HuH-7 (cell line): Measurements from ENCODE around the gene CNN1.

Source experiments
- DNase-seq: peaks from one replicate; pipeline ENCODE4 v3.0.0; 2011; ENCODE audit warnings: low spot score

Gene CNN1

DNA sequence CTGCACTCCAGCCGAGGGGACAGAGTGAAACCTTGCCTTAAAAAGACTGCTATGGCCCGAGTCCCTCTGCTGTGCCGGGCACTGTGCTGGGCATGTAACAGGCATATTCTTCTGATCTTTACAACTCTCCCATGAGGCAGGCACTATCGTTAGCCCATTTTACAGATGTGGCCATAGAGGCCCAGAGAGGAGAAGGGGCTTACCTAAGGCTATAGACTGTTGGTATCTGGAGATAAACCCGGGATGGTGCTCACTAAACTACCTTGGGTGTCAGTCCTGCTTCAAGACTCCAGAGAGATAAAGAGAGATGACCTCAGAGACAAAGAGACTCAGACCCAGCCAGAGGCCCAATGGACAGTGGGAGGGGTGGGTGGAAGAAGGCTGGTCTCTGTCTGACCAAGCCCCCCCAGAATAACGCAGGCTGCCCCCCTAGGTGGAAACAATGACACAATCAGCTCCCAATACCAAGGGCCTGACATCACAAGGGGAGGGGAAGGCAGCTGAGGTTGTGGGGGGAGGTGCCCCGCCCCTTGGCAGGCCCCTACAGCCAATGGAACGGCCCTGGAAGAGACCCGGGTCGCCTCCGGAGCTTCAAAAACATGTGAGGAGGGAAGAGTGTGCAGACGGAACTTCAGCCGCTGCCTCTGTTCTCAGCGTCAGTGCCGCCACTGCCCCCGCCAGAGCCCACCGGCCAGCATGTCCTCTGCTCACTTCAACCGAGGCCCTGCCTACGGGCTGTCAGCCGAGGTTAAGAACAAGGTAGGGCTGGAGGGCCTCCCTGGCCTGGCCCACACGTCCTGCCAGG is at the start of gene CNN1:
Gene CNN1, plus strand, starts transcription at position 620 of the 805 bp plus-strand sequence. Its CDS starts 77 bp downstream, at position 697.
- DNase-seq, result no peak

DNA sequence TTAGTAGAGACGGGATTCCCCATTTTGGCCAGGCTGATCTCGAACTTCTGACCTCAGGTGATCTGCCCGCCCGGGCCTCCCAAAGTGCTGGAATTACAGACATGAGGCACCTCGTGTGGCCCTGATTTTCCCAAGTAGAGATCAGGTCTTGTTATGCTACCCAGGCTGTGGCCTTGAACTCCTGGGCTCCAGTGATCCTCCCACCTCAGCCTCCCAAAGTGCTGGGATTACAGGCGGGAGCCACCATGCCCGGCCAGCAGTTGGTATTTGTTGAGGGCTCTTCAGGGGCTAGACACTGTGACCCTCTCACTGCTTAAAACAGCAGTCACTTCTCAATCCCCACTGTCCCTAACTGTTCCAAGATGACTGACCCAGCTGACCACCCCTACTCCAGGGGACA is 49.3 kb upstream of the CNN1 start:
- DNase-seq, result no peak

DNA sequence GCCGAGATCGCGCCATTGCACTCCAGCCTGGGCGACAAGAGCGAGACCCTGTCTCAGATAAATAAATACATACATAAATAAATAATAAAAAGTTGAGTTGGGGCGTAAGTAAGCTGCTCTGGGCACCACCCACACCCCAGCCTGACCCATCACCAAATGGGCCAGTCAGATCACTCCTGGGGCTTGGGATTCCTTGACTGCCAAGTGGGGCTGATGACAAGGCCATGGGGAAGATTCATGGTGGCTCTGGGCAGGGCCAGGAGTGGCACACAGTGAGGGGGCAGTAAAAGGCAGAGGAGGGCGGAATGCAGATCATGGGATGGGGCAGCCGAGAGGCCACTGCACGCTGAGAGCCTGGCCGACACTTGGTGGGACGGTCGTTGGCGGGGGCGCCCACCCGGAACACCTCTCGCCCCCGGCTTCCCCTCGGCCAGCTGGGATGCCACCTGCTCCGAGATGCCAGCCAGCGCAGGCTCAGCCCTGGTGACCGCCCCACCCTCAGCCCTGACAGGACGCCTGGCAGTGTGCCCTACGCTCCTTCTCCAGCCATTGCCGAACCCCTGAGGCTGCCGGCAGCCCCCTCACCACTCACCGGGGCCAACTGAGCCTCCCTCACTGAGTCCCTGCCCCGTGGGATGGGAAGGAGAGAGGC is 43.9 kb upstream of the CNN1 start:
- no peak for DNase-seq

DNA sequence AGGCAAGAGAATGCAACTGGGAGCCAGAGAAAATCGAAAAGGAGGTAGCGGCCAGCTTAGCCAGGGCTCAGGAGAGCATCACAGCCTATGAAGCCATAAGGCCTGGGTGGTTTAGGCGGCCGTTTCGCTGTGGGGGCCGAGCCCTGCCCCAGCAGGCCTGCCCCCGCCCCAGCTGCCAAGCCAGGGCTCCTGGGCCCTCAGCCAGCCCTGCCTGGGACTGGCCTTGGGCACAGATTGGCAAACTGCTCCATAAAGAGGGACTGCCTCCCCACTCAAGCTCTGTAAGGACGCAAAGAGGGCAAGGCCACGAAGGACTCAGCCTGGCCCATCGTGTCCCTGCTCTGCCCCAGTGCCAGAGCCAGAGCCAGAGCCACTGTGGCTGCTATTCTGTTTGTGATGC is 43.2 kb upstream of the CNN1 start:
- DNase-seq, result no peak

DNA sequence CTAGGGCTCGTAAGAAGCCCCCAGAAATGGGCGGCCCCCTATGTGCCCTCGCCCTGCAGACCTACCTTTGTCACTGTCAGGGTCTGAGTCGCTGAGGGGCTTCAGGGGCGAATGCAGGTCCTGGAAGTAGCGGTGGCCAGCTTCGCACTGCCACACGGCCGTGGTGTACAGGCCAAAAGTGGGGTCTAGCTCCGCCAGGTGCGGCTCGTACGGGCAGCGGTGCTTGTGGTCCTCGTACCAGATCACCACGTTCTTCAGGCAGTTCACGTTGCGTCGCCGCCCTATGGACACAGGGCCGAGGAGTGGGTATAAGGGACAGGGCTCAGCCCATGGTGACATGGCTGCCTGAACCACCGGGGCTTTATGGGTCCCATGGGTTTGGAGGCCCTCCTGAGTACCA is 42.8 kb upstream of the CNN1 start:
- no peak for DNase-seq

DNA sequence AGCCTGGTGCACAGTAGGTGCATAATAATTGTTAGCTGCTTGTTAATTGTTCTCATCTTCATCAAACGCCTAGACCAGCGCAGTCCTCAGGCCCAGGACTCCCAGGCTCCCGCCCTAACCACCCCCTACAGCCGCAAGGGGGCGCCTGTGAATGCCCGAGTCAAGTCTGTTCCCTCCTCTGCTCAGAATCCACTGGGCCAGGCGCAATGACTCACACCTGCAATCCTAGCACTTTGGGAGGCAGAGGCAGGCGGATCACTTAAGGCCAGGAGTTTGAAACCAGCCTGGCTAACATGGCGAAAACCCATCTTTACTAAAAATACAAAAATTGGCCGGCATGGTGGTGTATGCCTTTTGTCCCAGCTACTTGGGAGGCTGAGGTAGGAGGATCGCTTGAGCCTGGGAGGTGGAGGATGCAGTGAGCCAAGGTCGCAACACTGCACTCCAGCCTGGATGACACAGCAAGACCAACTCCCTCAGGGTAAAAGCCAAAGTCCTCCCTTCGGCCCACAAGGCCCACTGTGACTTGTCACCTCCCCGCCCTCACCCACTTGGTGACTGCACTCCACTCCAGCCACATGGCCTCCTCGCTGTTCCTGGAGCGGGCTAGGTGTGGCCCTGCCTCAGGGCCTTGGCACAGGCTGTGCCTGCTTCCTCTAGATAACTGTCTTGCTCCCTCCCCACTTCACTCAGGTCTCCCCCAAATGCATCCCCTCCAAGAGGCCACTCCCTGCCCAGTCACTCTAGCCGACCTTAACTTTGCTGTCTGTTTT is 42.1 kb upstream of the CNN1 start:
- peak; percentile 76 for DNase-seq

DNA sequence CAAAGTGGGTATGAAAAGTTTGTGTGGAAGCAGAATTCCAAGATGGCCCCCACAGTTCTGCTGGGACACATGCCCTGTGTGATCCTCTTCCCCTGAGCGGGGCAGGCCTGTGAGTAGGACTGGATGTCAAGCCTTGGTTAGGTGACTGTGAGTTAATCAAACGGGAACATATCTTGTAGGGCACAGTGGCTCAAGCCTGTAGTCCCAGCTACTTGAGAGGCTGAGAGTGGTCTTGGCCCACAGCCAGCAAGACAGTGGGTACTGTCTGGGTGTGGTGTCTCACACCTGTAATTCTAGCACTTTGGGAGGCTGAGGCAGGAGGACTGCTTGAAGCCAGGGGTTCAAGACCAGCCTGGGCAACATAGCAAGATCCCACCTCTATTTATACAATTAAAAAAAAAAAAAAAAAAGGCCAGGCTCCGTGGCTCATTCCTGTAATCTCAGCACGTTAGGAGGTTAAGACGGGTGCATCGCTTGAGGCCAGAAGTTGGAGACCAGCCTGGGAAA is 39.4 kb upstream of the CNN1 start:
- no peak for DNase-seq

DNA sequence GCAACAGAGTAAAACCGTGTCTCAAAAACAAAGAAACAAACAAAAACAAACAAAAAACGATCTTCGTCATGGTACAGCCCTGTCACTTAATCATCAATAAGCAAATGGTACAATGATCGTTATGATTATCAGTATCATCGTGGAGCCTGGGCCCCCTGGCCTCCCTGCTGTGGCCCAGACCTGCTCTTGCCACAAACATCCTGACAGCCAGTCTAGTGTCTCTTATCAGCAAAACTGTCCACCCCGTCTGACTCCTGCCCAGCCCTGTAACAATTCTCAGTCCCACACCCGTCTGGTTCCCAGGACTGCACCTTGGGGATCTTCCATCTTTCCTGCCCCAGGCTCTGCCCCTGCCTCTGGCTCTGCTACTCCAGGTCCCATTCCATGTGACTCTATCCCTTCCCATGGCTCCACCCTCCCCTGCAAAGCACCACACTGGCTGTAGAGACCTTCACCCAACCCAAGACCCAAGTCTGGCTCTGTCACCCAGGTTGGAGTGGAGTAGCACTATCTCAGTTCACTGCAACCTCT is 38.7 kb upstream of the CNN1 start:
- DNase-seq, result no peak

DNA sequence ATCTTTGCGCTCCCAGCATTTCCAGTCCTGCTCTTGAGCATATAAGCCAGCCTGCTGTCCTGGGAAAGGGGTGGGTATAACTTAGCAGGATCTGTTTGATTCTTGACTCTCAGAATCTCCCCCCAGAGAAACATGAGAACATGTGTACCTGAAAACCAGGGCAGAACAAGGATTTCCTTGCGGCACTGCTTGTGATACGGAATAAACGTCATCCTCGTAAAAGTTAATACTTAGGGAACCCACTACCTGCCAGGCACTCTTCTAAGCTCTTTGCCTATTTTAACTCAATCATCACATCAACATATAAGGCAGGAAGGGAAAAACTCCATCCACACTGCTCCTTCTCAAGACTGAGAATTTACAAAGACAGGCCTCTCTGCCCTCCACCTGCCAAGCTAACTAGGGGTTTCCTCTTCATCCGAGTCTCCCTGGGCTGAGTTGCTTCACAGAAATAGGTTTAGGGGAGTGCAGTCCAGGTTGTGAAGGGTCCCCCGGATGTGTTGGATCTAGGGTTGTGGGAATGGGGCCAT is 34.1 kb upstream of the CNN1 start:
- DNase-seq, result no peak

DNA sequence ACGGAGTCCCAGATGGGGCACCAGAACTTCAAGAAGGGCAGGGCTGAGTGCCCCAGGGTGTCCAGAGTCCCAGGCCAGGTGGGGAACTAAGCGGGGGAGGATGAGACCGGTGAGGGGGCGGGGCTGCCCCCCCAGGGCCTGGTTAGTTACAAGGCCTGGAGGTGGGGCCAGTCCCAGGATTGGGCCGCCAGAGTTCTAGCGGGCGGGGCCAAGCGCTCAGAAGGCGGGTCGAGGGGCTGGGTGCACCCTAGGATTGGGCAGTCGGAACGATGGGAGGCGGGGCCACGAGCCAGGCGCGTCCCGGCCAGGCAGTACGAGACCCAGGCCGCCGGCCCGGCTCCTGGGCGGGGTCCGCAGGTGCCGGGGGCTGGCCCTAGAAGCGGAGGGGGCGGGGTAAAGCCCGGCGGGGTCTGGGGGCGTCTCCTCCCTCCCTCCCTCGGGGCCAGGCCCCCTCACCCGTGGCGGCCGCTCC is 33.6 kb upstream of the CNN1 start:
- DNase-seq, result peak; percentile 86

DNA sequence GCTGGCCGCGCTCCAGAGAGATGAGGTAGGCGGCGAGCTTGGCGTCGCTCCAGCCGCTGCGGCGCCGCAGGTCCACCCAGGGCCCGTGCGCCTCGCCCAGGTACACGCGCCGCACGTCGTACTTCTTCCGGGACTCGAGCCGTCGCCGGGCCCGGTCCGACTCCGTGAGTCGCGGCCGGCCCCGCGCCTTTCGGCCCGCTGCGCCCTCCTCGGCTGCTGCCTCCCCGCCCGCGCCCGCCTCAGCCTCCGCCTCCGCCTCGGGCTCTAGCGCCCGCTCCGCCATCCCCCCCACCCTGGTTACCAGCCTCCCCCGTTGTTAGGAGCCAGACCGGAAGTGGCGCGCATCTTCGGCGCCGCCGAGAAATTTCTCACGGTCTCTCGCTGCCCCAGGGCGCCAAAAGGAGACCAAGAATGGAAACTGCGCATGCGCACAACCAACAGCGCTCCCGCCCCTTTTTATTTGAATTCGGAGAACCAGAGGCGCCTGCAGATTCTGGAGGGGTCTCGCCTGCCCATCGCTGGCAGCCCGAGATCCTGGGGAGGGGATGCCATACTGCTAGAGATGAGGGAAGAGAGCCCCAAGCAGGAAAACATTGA is 33.0 kb upstream of the CNN1 start, which contains the start of gene ZNF653:
Gene ZNF653, minus strand, starts transcription at position 336 of the 597 bp plus-strand sequence. Its CDS starts 53 bp downstream, at position 283.
- DNase-seq, result peak; percentile 95

DNA sequence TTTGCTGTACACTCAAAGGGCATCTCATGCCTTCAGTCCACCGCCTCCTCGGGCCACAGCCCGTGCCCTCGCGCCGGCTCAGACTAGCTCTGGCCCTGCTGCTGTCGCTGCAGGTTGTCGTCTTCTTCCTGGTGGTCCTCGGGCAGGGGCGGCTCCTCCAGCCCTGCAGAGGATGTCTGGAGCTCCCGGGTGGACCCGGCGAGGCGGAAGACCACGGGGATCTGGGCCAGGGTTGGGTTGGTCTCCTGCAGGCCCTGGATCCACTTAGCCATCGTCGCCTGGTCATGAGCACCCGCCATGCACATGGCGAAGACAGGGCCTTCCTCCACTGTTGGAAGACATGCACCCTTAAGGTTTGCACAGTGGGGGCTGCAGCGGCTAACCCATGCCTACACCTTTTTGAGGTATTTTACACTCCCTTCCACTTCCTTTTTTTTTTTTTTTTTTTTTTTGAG is 32.5 kb upstream of the CNN1 start:
- no peak for DNase-seq

DNA sequence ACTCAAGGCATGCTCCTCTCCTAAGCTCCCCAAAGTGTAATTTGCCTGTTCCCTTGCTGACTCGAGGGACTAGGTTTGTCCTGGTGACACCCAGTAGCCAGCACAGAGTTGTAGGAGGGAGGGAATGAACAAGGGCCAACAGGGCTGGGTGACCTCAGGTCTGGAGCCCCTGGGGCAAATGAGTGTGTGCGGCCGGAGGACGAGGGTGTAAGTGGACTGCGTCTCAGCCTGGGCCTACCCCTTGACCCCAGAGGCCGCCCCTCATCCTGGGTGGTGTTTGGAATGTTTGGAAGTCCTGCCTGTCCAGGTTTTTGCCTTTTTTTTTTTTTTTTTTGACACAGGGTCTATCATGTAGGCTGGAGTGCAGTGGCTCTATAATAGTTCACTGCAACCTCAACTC is 31.7 kb upstream of the CNN1 start:
- no peak for DNase-seq

DNA sequence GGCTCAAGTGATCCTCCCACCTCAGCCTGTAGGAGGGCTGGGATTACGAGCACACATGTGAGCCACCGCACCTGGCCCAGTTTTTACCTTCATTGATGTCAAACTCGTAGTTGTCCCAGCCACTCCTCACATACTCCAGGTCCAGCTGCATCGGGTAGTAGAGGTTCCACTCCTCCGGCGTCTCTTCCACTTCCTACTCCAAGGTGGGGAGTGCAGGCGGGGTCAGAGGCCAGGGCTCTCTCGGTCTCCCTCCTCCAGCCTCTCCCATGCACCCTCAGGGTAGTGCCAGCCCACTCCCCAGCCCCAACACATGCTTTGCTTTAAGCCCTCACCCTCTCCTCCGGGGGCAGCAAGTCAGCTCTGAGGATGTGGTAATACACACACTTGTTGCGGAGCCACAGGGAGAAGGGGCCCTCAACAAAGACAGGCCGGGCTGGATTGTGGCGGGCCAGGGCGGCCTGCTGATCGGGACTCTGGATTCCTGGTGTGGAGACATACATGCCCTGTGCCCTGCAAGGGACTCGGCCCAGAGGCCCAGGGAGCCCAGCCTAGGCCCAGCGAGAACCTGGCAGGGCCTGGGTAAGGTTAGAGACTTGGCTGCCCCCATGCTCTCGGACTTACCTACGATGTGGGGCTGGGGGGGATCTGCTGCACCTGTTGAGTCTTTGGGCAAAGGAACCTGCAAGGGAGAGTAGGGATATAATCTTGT is 31.1 kb upstream of the CNN1 start:
- no peak for DNase-seq

DNA sequence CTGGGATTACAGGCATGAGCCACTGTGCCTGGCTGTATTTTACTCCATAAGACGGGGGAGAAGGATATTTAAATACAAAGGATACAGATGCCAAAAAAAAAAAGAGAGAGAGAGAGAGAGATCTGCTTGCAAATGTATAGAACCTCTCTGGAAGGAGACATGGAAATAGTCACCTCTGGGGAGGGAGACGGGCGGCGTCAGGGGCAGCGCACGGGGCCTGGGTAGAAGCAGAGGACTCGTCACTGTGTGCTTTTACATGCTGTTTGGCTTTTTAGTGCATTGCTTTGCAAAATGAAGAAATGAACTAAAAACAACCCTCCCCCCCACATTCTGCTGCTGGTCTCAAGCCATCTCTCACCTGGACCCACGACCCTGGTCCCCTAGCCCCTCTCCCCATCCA is 28.2 kb upstream of the CNN1 start:
- DNase-seq, result no peak

DNA sequence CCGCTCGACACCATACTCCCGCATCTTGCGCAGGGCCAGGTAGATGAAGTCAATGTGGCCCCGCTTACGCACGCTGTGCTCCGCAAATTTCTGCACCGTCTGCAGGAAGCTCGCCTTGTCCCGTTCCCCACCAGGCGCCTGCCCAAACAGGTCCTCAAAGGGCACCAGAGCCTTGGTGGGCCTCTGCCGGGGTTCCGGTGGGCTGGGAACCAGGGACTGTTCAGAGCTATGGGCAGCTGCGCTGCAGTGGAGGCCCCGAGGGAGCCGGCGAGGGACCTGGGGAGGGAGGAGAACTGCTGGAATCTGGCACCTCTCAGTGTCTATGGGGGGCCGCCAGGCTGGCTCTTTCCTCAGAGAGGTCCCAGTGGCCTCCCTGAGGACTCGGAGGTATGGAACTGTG is 24.7 kb upstream of the CNN1 start:
- DNase-seq, result no peak

DNA sequence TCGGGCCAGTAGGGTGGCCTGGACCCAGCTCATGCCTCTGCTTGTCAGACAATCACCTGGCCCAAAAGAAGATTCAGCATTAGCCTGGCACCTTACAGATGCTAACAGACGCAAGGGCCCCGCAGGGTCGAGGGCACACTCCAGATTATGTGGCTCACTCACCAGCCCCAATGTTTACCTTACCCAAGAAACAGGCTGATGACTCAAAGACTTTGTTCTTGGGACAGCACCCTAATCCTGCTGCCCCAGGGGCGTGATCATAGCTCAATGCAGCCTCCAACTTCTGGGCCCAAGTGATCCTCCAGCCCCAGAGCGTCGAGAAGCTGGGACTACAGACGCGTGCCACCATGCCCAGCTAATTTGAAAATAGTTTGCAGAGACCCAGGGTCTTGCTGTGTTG is 19.5 kb upstream of the CNN1 start:
- DNase-seq, result no peak

DNA sequence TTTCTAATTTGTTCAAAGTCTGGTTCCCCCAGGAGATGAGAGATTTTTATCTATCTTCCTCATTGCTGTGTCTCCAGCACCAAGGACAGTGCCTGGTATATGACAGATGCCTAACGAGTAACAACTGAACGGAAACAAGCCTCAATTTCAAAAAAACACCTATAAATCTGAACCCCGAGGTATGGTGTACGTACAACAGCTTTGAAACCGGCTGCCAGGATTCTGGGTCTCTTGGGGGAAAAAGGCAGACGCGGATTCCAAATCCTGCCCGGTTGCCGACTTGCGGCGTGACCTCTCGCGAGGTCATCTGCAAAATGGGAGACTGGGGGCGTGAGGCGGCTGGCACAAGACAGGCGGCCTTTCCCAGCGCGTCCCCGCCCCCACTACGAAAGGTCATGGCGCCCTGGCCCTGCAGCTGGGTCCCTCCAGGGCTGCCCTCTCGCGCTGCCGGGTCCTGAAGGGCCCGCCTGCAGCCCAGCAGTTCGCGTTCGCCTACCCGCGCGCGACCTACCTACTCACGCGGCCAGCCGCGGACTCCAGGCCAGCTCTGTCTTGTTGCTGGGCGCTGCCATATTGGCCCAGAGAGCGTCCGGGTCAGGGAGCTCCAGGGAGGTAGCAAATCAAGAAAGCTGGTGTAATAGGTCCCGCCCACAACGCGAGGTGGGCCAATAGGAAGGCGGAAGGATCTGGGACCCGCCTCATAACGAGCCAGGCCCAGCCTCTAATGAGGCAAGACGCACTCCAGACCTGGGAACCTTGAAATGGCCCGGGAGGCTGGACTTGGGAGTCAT is 9.9 kb upstream of the CNN1 start, which contains the start of gene ECSIT:
Gene ECSIT, minus strand, starts transcription at position 584 of the 791 bp plus-strand sequence. CDS start 9,964 bp downstream, outside the sequence.
- peak; percentile 93 for DNase-seq

DNA sequence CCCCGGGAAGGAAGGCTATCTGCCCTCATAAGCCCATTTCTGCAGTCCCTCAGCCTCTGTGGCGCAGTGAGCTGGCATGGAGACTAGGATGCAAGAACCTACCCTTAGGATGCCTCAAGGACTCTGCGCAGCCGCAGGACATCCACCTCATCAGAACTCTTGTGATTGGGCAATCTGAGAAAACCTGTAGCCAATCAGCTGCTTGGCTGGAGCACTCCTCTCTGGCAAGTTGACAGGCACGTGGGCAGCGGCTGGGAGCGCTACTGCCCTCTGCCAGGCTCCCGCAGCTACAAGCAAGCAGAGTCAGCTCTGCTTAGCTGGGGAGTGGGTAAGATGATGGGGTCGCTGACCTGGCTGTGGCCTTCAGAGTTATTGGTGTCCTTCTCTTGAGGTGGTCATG is 8.2 kb upstream of the CNN1 start:
- DNase-seq, result no peak

DNA sequence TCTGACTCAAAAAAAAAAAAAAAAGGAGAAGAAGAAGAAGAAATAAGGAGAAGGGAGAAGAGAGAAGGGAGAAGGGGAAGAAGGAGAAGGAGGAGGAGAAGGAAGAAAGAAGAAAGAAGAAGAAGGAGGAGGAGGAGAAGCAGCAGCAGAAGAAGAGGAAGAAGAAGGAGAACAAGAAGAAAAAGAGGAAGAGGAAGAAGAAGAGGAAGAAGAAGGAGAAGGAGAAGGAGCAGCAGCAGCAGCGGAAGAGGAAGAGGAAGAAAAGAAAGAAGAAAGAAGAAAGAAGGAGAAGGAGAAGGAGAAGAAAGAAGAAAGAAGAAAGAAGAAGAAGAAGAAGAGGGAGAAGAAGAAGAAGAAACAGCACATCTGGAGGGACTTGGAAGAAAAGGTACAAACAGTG is 4.1 kb upstream of the CNN1 start:
- no peak for DNase-seq
